HG02943 (cell line): ENCODE measurements around the gene SLC7A5.
"Not testable (repeated sequence)": the region's sequence is repeated elsewhere in the genome, so short reads cannot be mapped to it uniquely, and the experiment has no call there.

Source experiments
- ATAC-seq: cut with Tn5 transposase; IDR thresholded peaks from one replicate; pipeline ENCODE4 v1.9.1; 2021; ENCODE audit warnings: mild to moderate bottlenecking, low read depth, moderate library complexity; ENCODE audit not compliant: unreplicated experiment

SLC7A5 gene

DNA sequence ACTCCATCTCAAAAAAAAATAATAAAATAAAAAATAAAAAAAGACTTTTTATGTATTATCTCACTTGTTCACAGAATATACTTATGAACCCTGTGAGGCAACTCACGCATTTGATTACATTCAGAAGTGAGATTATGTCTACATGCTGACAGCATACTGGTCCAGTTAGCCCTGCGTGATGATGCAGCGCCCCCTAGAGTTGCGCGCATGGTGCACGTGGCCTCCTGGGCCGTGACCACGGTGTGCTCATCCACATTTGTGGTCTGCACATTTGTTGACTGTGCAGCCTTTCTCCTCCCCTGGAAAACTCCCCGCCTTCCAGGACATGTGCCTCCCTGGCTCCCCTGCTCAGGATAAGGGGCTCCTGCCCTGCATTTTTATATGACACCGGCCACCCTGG, 20.5 kb upstream of the SLC7A5 start:
- not testable (repeated sequence) for ATAC-seq

DNA sequence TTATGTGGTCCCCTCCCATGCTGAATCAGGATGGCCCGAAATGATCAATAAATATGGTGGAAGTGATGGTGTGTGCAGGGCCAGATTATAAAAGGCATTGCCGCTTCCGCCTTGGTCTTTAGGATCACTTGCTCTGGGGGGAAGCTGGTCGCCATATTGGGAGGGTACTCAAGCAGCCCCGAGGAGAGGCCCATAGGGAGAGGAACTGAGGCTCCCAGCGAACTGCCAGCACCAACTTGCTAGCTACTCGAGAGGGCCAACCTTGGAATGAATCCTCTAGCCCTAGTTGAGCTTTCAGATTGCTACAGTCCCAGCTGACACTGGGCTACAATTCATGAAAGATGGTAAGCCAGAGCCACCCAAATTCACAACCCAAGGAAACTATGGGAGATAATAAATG, 19.0 kb upstream of the SLC7A5 start:
- ATAC-seq = not testable (repeated sequence)

DNA sequence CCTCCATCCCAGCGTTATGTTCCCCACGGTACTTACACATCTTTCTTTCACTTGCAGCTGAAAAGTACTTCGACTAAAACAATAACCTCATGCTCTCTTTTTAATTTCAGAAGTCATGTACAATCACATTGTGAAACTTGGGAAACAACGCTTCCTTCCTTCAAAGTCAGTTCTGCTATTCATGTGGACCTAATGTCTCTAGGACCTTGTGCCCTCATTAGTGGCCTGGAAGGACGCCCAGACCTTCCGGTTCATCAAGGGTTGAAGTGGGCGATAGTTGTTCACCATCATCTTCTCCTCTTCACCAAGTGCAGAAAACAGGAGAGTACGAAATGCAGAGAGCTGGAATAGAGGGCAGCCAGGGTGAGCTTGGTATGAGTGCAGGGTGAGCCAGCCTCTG, 18.6 kb upstream of the SLC7A5 start:
- ATAC-seq = not testable (repeated sequence)

DNA sequence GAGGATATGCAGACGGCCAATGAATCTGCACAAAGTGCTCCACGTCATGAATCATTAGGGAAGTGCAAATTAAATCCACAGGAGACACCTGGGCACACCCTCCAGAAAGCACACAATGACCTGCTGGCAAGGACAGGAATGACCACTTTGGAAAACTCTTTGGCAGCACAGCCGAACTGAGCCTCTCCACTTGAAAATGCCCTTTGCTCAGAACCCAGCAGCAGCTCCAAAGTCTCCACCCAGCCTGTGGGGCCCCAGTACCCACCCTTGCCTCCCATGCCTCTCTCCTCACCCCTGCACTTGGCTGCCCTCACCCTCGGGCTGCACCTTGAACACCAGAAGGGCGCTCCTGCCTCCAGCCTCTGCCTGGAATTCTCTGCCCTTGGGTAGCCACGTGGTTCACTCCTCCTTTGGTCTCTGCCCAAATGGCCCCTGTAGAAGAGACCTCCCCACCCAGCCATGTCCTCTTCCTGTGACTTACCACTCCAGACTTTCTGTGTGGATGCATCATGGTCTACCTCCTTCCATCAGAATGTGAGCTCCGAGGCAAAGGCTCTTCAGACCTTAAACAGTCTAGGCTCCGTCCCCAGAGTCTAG, 16.2 kb upstream of the SLC7A5 start:
- ATAC-seq = not testable (repeated sequence)

DNA sequence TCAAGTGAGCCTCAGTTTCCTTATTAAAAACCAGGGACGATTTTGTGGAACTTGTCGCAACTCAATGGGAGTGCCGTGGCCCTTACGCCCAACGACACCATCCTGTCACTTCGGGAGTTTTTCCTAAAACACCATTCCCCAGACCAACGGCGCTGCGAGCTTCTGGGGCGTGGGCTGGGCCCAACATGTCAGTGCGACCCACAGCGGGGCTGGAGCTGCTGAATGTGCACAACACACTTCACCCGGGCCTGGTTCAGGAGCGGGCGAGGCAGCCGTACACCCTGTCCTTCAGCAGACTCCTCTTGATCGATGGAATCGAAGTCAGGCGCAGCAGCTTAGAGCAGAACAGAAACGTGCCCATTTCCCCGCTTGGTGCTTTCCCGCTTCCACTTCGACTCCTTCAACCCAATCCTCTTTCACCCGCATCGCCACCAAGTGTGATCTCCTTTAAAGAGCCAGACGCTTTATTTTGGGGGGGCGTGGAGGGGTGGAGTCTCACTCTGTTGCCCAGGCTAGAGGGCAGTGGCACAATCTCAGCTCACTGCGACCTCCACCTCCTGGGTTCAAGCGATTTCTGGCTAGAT, 13.2 kb upstream of the SLC7A5 start:
- ATAC-seq = no peak

DNA sequence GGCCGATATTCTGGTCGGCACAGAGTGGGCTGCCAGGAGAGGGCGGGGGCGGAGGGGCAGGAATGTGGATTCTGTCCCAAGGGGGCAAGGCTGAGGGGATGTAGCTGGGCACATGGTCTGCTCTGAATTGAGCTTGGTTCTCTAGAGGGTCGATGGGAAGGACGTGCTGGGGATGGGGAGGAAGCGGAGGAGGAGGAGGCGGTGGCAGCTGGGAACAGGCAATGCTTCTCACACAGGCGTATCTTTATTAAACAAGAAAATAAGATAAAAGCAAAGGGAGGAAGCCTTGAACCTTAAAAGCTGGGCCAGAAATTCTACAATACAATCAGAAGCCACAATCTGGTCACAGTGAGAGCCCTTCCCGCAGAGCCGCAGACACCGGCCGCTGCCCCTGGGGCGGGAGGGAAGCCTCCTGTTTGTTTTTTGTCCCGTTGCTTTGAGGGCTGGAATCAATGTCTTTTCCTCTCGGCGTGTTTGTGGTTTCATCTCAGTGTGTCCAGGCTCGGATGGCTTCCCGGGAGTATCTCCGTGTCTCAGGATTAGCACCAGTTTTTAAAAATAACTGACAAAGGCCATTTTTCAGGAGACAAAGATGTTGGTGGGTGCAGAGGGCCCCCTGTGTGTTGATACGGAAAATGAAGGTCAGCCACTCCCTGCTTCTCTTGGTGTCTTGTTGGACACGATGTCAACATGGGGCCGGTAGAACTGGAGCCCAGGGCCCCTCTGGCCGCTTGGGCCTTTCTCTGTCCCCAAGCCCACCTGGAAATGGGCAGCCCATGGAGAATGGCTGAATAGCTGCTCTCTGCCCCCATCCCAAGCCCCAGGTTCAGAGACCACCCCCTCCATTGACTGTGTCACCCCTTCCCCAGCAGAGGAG, 12.3 kb upstream of the SLC7A5 start:
- ATAC-seq = no peak

DNA sequence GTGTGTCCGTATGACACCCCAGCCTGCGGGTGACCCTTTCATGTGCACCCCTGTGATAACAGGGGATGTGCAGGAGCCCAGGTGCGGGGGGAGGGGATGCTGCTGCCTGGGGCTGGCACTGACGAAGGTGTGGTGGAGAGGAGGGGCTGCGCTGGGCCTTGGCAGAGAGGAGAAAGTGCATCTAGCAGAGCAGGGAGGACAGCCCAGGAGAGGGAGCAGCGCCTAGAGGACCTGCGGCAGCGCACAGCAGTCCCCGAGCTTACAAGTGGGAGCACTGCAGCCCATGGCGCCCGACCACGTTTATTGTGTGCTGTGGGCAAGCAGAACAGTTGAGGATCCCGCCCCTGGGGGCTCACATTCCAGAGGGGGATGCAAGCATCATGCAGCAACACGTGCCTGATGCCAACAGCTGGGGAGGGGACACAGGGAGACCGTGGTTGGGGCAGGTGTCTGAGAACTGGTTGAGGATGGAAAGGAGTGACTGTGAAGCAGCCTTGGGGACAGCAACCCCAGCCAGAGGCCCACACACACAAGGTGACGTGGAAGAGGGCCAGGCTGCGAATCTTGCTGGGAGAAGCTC, 10.9 kb upstream of the SLC7A5 start:
- no peak for ATAC-seq

DNA sequence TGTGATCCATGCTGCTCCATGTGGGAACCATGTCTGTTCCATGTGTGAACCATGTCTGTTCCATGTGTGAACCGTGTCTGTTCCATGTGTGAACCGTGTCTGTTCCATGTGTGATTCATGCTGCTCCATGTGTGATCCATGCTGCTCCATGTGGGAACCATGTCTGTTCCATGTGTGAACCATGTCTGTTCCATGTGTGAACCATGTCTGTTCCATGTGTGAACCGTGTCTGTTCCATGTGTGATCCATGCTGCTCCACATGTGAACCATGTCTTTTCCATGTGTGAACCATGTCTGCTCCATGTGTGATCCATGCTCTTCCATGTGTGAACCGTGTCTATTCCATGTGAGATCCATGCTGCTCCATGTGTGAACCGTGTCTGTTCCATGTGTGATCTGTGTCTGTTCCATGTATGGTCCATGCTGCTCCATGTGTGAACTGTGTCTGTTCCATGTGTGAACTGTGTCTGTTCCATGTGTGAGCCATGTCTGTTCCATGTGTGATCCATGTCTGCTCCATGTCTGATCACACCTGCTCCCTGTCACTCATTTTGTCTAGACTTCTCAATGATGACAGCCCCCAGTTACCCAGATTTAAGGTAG, 10.2 kb upstream of the SLC7A5 start:
- not testable (repeated sequence) for ATAC-seq

DNA sequence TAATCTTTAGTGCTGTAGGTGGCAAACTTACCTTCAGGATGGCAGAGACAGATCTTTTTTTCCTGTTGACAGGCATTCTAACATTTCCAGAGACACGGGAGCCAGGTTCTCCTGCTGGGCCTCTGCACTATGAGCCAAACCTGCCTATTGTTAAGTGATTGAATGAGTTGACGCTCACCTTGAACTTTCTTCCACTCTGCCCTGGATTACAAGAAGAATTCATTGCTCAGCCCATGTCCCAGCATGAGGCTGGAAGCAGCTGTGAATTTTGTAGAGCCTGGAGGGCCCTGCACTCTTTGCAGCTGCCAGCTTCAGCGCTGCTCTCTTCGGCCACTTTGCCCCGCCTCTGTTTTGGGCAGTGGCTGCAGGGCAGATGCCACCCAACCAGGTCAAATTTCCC, 9.4 kb upstream of the SLC7A5 start:
- ATAC-seq = no peak

DNA sequence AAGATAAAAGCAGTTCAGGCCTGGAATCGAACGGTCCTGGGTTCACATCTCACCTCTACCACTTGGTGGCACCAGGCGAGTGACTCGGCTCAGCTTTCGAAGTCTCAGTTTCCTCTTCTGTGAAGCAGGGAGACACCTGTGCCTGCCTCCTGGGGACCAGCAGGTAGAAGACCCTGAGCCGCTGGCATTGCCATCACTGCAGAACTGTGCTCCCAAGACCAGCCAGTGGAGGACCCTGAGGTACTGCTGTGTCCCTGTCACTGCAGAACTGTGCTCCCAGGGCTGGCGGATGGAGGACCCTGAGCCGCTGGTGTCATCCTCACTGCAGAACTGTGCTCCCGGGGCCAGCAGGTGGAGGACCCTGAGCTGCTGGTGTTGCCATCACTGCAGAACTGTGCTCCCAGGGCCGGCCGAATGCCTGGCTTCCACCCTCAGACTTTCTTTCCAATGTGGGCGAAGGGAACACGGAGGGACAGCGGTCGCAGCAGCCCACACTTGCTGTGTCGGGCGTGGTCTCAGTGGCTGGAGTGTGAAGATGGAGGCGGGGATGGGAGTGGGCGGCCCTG, 8.7 kb upstream of the SLC7A5 start:
- no peak for ATAC-seq

DNA sequence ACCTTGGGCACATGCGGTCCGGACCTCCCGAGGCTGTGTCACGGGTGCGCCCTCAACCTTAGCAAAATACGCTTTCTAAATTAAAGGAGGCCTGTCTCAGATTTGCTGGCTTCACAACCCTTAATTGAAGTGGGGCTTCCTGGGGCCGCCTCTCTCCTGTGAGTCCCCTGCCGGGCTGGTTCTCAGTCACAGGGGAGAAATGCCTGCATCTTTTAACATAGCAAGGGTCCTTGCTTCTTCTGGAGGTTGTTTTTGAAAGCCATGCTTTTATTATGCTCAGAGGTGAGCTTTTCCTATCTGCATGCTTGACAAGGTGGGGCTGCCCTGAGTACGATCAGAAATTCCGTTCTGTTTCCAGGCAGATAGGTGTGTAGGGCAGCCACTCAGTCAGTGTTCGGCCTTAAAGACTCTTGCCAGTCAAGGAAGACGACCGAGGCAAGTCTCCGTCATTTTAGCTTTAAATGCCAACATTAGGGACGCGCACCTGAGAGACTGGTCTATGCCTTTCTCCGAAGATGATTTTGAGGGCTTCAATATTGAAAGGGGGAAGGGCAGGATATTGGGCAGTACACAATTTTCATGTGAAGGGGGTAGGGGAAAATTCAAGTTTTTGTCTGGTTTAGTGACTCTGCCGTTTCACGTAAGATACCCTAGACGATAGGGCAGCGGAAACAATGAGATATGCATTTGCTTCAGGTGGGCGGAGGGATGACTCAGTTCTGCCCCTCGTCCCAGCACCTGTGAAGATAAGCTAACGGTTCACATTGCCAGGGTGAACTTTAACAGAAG, 5.5 kb upstream of the SLC7A5 start:
- ATAC-seq = no peak

DNA sequence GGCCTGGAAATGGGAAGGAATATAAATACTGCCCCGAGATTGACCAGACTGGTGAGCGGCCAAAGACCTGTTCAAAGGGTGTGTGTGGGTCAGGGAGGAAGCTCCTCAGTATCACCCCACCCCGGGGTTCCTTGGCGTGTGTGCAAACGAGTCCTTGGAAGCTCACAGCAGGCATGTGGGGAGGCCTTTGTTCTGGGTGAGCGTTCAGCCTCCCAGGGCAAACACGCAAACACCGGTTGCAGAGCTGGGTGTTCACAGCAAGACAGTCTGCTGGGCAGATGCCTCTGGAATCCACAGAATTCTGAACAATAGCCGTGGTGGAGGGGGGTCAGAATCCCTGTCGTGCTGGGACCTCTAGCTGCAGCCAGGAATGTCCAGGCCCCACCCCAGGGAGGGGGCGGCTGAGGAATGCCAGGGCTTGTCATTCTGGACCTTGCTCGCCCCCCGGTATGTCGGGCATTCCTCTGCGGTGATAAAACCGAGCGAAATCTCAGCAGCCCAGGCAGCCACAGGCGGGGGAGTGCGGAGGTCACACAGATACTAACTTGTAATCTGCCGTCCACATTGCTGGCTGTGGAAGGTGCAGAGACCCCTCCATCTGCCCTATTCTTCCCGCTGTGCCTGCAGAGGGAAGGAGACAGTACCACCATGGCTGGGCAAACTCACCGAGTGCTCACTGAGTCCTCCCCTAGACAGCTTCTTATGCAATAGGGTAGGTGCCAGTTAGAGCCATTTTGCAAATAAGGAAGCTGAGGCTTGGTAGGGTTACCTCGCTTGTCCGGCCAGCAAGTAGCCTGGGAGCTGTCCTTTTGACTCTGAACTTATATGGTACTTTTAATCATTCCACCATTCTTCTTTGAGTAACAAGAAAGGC, 1.3 kb upstream of the SLC7A5 start:
- not testable (repeated sequence) for ATAC-seq

DNA sequence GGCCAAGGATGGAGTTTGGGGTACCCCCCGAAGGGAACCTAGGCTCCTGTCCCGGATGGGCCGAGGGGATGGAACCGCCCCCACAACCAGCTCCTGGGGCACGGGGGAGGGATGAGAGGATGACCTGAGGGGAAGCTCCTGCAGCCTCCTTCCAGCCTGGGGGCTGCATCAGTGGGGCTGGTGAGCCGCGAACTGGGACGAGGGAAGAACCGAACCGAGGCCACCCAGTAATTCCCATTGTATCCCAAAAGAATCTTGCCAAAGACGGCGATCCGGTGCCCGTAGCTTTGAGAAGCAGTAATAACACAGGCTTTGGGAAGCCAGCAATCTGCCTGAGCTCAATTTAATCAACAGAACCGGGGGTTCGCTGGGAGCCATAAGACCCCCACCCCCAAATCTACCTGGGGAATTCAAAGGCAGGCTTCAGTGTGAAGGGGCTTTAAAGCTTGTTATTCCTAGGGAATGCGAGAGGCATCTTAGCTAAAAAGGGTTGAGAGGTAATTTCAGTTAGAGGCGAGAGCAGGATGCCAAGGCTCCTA, 641 bp upstream of the SLC7A5 start:
- not testable (repeated sequence) for ATAC-seq

DNA sequence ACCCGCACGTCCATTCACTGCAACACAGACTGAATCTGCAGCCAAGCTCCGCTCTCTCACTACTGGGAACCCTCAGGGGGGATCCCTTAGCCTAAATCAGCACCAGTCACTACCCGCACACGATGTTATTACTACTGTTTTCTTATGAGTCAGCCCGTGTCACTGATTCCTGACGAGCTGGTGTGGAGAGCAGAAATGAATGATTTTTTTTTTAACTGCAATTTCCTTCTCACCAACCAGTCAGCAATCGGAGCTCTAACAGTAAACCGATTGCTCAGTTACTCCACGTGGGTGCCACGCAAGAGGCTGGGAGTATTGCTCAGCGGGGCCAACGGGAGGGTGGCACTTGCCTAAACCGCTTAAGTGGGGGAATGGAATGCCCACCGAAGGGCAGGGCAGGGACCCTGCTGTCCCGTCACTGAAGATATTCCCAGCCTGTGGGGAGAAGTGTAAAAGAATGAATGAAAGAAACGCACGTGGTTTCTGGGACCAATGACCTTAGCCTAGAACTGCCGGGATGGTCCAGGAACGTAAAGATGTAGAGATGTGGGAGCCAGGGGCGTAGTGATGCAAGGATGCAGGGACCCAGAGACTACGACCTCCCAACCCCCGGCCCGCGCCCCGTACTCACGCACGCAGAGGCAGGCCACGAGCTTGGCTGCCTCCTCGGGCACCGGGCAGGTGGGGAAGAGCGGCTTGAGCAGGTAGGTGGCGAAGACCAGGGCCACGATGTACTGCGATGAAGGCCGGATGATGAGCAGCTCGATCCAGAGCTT, 865 bp downstream of the SLC7A5 start:
- ATAC-seq = not testable (repeated sequence)

DNA sequence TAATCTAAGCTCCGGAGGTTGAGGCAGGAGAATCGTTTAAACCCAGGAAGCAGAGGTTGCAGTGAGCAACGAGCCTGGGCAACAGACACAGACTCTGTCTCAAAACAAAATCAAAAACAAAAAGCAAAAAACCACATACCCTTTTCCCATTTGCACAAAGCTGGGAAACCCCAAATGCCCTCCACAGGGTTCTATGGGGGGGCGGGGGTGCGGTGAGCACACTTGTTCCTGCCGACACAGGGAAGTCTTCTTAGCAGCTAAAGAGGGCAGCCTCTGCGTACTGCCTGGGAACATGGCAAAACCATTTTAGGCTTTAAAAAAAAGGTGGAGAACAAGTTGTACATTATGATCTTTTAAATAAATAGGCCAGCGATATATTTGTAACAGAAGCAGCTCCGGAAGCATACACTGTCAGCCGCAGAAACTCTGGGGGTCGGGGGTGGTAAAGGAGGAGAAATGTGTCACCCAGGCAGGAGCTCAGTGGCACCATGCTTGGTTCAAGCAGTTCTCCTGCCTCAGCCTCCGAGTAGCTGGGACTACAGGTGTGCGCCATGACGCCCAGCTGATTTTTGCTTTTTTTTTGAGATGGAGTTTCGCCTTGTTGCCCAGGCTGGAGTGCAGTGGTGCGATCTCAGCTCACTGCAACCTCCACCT, 3.3 kb downstream of the SLC7A5 start:
- ATAC-seq = not testable (repeated sequence)

DNA sequence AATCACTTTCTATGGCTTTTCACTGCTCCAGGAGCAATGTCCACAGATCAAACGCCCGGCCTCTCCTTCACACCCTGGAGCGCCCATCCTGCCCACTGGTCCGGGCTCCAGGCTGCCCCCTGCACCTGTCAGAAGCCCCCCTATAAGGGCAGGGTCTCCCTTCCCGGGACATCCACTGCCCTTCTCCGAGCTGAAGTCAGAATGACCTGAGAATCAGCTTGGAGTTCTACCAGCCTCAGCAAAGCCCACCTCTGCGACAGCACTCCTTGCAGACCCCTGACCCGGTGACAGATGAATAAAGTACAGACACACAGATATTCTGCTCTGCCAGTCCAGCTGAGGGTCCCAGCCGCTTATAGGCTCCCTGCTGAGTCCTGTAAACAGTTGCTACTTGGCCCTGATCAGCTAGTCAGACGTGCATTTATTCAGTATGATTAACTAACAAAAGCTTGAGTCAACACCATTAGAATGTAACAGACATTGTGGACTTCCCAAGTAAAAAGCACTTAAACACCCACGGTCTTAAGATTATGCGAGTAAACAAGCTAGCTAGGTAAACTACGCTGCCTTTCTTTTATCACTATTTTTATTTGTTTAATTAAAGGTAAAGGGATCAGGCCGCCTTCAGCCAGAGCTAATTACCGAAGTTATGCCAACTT, 4.8 kb downstream of the SLC7A5 start:
- no peak for ATAC-seq

DNA sequence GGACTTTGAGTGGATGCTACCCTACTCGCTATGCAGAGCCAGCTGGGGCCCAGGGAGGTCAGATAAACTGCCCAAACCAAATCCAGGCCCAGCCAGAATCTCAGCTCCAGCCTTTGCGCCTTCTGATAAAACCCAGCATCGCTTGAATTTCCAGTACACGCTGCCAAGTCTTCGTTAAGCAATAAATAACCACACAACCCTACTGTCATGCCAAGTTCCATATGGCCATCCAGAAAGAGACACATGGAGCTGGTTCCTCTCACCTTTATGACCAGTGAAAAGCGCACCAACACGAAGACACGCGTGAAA, 6.0 kb downstream of the SLC7A5 start:
- ATAC-seq = not testable (repeated sequence)
